Measurements from ENCODE around the gene KLHL26. TPM values are rescaled to one million over a fixed set of nuclear protein-coding genes. Genes with fewer than 3 reads are reported as not detected.

Gene KLHL26
- polyA plus RNA-seq, 1 donor (not counting 4 experiments of a cell fraction or from before 2014, with no cell fraction given) = 0.68 TPM

DNA sequence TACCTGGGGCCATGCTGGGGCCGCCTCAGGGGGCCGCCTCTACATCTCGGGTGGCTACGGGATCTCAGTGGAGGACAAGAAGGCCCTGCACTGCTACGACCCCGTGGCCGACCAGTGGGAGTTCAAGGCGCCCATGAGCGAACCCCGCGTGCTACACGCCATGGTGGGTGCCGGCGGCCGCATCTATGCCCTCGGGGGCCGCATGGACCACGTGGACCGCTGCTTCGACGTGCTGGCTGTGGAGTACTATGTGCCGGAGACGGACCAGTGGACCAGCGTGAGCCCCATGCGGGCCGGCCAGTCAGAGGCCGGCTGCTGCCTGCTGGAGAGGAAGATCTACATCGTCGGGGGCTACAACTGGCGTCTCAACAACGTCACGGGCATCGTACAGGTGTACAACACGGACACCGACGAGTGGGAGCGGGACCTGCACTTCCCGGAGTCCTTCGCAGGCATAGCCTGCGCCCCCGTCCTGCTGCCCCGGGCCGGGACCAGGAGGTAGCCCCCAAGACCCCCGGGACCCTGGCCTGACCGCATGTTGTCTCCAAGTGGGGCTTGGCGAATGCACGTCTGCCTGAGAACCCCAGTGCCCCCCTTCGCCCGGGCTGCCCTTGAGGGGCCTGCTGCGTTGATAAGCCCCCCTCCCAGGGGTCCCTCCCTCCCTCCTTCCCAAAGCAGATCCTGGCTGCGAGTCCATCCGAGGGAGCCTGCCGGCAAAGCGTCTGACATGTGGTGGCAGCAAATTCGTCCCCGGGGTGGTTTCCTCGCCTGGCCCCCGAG, 32.1 kb downstream of the KLHL26 start:
- Histone ChIP-seq H3K4me1 (ENCODE audit: control insufficient read depth, extremely low read depth, insufficient read depth, low read length) (no peaks in the 10 kb centered on the region), H2AFZ (ENCODE audit: control insufficient read depth, low read length) (no peak overlapping the region), H3K27me3 (ENCODE audit: control insufficient read depth, extremely low read depth, insufficient read depth, low read length) (no peaks in the 10 kb centered on the region), H3K36me3 (ENCODE audit: control insufficient read depth in 2 of 2, extremely low read depth in 1 of 2, insufficient read depth in 2 of 2, low read length in 2 of 2) (peaks cover 0 to 6% of the 10 kb centered on the region in 2 experiments), H3K9me3 (ENCODE audit: control insufficient read depth, low read depth, low read length) (no peaks in the 10 kb centered on the region), H4K20me1 (ENCODE audit: control insufficient read depth, extremely low read depth, insufficient read depth, low read length) (no peaks in the 10 kb centered on the region), H3K79me2 (ENCODE audit: control insufficient read depth, insufficient read depth, low read length) (no peaks in the 10 kb centered on the region), H3K9me1 (ENCODE audit: control insufficient read depth, extremely low read depth, insufficient read depth, low read length) (no peaks in the 10 kb centered on the region), H3K9ac (ENCODE audit: control insufficient read depth, extremely low read depth, insufficient read depth, low read length) (no peak overlapping the region), H3K4me2 (ENCODE audit: control insufficient read depth, extremely low read depth, insufficient read depth, low read depth, low read length) (no peak overlapping the region), H3K4me3 (ENCODE audit: control insufficient read depth in 2 of 3, extremely low read depth in 1 of 3, insufficient read depth in 2 of 3, low read depth in 1 of 3, low read length in 3 of 3) (no peak overlapping the region), H3K27ac (ENCODE audit: control insufficient read depth, insufficient read depth, low read length) (no peak overlapping the region)
- FAIRE-seq (no peak), DNase-seq (ENCODE audit: low read depth, low spot score) (no peak)
- dilution Hi-C loops (cut with MboI; ENCODE audit: extremely low pct_ligation_motif_present, low sequenced_read_pairs) = no loop called here
- no peak for TF ChIP-seq EZH2 (IDR thresholded peaks at IDR 0.05; ENCODE audit: low read length)
- TF ChIP-seq, protein P1, sequence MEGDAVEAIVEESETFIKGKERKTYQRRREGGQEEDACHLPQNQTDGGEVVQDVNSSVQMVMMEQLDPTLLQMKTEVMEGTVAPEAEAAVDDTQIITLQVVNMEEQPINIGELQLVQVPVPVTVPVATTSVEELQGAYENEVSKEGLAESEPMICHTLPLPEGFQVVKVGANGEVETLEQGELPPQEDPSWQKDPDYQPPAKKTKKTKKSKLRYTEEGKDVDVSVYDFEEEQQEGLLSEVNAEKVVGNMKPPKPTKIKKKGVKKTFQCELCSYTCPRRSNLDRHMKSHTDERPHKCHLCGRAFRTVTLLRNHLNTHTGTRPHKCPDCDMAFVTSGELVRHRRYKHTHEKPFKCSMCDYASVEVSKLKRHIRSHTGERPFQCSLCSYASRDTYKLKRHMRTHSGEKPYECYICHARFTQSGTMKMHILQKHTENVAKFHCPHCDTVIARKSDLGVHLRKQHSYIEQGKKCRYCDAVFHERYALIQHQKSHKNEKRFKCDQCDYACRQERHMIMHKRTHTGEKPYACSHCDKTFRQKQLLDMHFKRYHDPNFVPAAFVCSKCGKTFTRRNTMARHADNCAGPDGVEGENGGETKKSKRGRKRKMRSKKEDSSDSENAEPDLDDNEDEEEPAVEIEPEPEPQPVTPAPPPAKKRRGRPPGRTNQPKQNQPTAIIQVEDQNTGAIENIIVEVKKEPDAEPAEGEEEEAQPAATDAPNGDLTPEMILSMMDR (optimal IDR thresholded peaks at IDR 0.05 in 1 of 3, IDR thresholded peaks at IDR 0.05 in 1 of 3, conservative IDR thresholded peaks at IDR 0.05 in 1 of 3; ENCODE audit: extremely low read depth in 1 of 3, insufficient read depth in 2 of 3, low read length in 3 of 3) = no peak

DNA sequence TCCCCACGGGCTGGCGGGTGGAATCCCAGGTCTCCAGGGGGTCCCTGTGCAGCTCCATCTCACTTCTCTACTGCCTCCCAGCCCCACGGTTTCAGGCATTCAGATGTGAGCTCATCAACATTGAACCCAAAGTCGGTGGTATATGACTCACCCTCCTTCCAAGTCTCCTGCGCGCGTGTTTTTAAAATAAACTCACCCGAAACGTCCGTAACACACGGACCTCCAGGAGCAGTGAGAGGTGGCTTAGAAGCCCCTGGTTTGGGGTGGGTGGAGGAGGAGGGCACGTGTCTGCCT, 32.6 kb downstream of the KLHL26 start:
- H3K4me2 ChIP-seq (ENCODE audit: control insufficient read depth, extremely low read depth, insufficient read depth, low read depth, low read length) = no peak overlapping the region
- FAIRE-seq (no peak), DNase-seq (ENCODE audit: low read depth, low spot score) (no peak)
- no peaks in the 10 kb centered on the region for H3K27me3 ChIP-seq (ENCODE audit: control insufficient read depth, extremely low read depth, insufficient read depth, low read length)
- no peaks in the 10 kb centered on the region for H3K9me1 ChIP-seq (ENCODE audit: control insufficient read depth, extremely low read depth, insufficient read depth, low read length)
- dilution Hi-C loops (cut with MboI; ENCODE audit: extremely low pct_ligation_motif_present, low sequenced_read_pairs) = no loop called here
- H4K20me1 ChIP-seq (ENCODE audit: control insufficient read depth, extremely low read depth, insufficient read depth, low read length) = no peaks in the 10 kb centered on the region
- no peak overlapping the region for H2AFZ ChIP-seq (ENCODE audit: control insufficient read depth, low read length)
- no peaks in the 10 kb centered on the region for H3K4me1 ChIP-seq (ENCODE audit: control insufficient read depth, extremely low read depth, insufficient read depth, low read length)
- peaks cover 0 to 6% of the 10 kb centered on the region in 2 experiments for H3K36me3 ChIP-seq (ENCODE audit: control insufficient read depth in 2 of 2, extremely low read depth in 1 of 2, insufficient read depth in 2 of 2, low read length in 2 of 2)
- H3K27ac ChIP-seq (ENCODE audit: control insufficient read depth, insufficient read depth, low read length) = no peak overlapping the region
- no peaks in the 10 kb centered on the region for H3K9me3 ChIP-seq (ENCODE audit: control insufficient read depth, low read depth, low read length)
- H3K79me2 ChIP-seq (ENCODE audit: control insufficient read depth, insufficient read depth, low read length) = no peaks in the 10 kb centered on the region
- H3K4me3 ChIP-seq (ENCODE audit: control insufficient read depth in 2 of 3, extremely low read depth in 1 of 3, insufficient read depth in 2 of 3, low read depth in 1 of 3, low read length in 3 of 3) = no peak overlapping the region
- no peak for TF ChIP-seq EZH2 (IDR thresholded peaks at IDR 0.05; ENCODE audit: low read length)
- TF ChIP-seq, protein P1 (optimal IDR thresholded peaks at IDR 0.05 in 1 of 3, IDR thresholded peaks at IDR 0.05 in 1 of 3, conservative IDR thresholded peaks at IDR 0.05 in 1 of 3; ENCODE audit: extremely low read depth in 1 of 3, insufficient read depth in 2 of 3, low read length in 3 of 3) = no peak
- no peak overlapping the region for H3K9ac ChIP-seq (ENCODE audit: control insufficient read depth, extremely low read depth, insufficient read depth, low read length)
